Body of pancreas (tissue), 4 donors: ENCODE results near the gene SLC10A3.
A peak's percentile ranks its signal among the peaks of the same experiment; 100 is the strongest.

Experiments used
- CTCF ChIP-seq, 7 experiments: fragments of 450-650 bp in 4 of 7; fragments of 200-600 bp in 3 of 7; sonication (generic) in 3 of 7; IDR thresholded peaks; one replicate each; pipeline ENCODE4 v1.5.1; 2016 to 2019; ENCODE audit warnings: antibody characterized with exemption in 7 of 7
- POLR2A ChIP-seq, 3 donors: fragments of 450-650 bp; IDR thresholded peaks; one replicate each; pipeline ENCODE4 v1.6.1; 2016; ENCODE audit warnings: antibody characterized with exemption in 3 of 3, mild to moderate bottlenecking in 2 of 3

- TF ChIP-seq POLR2A (IDR thresholded peaks at IDR 0.05) (no peak), CTCF (IDR thresholded peaks at IDR 0.05) (peak in 2 of 7 experiments; percentile 14 to 24)
Measured at GRCh38 chrX:154443992-154444754, 46.3 kb downstream of the SLC10A3 start, which contains the start of gene FAM50A.
